Liver (tissue), 9 donors: ENCODE results near the gene NUB1. TPM values are rescaled to one million over a fixed set of nuclear protein-coding genes. Genes with fewer than 3 reads are reported as not detected.
A peak's percentile ranks its signal among the peaks of the same experiment; 100 is the strongest.

Experiments used
- DNase-seq: peaks from one replicate; pipeline ENCODE4 v3.0.0-alpha.2; 2017; ENCODE audit warnings: low spot score
- H3K27ac ChIP-seq, 2 donors: one replicate each; pipeline ENCODE4 v1.7.0; 2013; ENCODE audit warnings: inconsistent platforms in 2 of 2, low read length in 2 of 2, control low read depth in 1 of 2, low read depth in 1 of 2, mild to moderate bottlenecking in 1 of 2
- H3K27me3 ChIP-seq, 4 donors: one replicate each; pipeline versions ENCODE4 v1.6.1 to v1.7.0; 2013; ENCODE audit warnings: low read length in 3 of 4, inconsistent platforms in 1 of 4, mild to moderate bottlenecking in 1 of 4, moderate library complexity in 1 of 4; ENCODE audit not compliant: control insufficient read depth in 4 of 4, insufficient read depth in 4 of 4
- H3K36me3 ChIP-seq, 4 donors: one replicate each; pipeline versions ENCODE4 v1.6.1 to v1.7.0; 2013; ENCODE audit warnings: low read length in 3 of 4, mild to moderate bottlenecking in 3 of 4, low read depth in 1 of 4, moderate library complexity in 1 of 4; ENCODE audit not compliant: control insufficient read depth in 4 of 4, insufficient read depth in 3 of 4
- H3K4me1 ChIP-seq, 4 donors: one replicate each; pipeline versions ENCODE4 v1.6.1 to v1.7.0; 2013; ENCODE audit warnings: low read length in 3 of 4, mild to moderate bottlenecking in 3 of 4, moderate library complexity in 1 of 4; ENCODE audit not compliant: control insufficient read depth in 4 of 4, insufficient read depth in 4 of 4
- H3K4me3 ChIP-seq, 3 donors: one replicate each; pipeline versions ENCODE4 v1.6.1 to v1.7.0; 2013; ENCODE audit warnings: low read length in 3 of 3, control low read depth in 1 of 3, low read depth in 1 of 3, mild to moderate bottlenecking in 1 of 3
- H3K9ac ChIP-seq, 2 donors: one replicate each; pipeline ENCODE4 v1.7.0; 2013; ENCODE audit warnings: low read length in 2 of 2, mild to moderate bottlenecking in 2 of 2, moderate library complexity in 2 of 2, control low read depth in 1 of 2, low read depth in 1 of 2
- H3K9me3 ChIP-seq, 4 donors: one replicate each; pipeline versions ENCODE4 v1.6.1 to v1.7.0; 2013; ENCODE audit warnings: low read length in 3 of 4; ENCODE audit not compliant: control insufficient read depth in 4 of 4
- ATF3 ChIP-seq: IDR thresholded peaks from 2 replicates; pipeline ENCODE4 v1.6.1; 2016; ENCODE audit warnings: antibody characterized with exemption
- CTCF ChIP-seq: fragments of 150-350 bp; IDR thresholded peaks from 2 replicates; pipeline ENCODE4 v1.5.1; 2017; ENCODE audit warnings: improper control_type of control experiment, low read depth, low read length; ENCODE audit not compliant: missing input control
- EGR1 ChIP-seq, 2 donors: IDR thresholded peaks; 2 replicates each; pipeline ENCODE4 v1.6.1; 2016 to 2018; ENCODE audit warnings: antibody characterized with exemption in 2 of 2, low read depth in 2 of 2
- FOXA2 ChIP-seq: IDR thresholded peaks from 2 replicates; pipeline ENCODE4 v1.6.1; 2016; ENCODE audit warnings: antibody characterized with exemption
- GABPA ChIP-seq, 2 donors: IDR thresholded peaks in 1 of 2; conservative IDR thresholded peaks in 1 of 2; 2 replicates each; pipeline ENCODE4 v1.6.1; 2016; ENCODE audit warnings: antibody characterized with exemption in 2 of 2, mild to moderate bottlenecking in 1 of 2, moderate library complexity in 1 of 2
- HNF4G ChIP-seq: IDR thresholded peaks from 2 replicates; pipeline ENCODE4 v1.6.1; 2016; ENCODE audit warnings: antibody characterized with exemption
- JUND ChIP-seq, 2 donors: IDR thresholded peaks; 2 replicates each; pipeline ENCODE4 v1.6.1; 2016; ENCODE audit warnings: antibody characterized with exemption in 2 of 2
- MAX ChIP-seq: IDR thresholded peaks from 2 replicates; pipeline ENCODE4 v1.6.1; 2016; ENCODE audit warnings: antibody characterized with exemption
- NR2F2 ChIP-seq: IDR thresholded peaks from 2 replicates; pipeline ENCODE4 v1.6.1; 2016; ENCODE audit warnings: antibody characterized with exemption
- RAD21 ChIP-seq, 2 donors: IDR thresholded peaks; 2 replicates each; pipeline ENCODE4 v1.6.1; 2016; ENCODE audit warnings: antibody characterized with exemption in 2 of 2, mild to moderate bottlenecking in 2 of 2
- RXRA ChIP-seq, 2 donors: IDR thresholded peaks; 2 replicates each; pipeline ENCODE4 v1.6.1; 2017 to 2018; ENCODE audit warnings: antibody characterized with exemption in 2 of 2, mild to moderate bottlenecking in 1 of 2
- SP1 ChIP-seq: IDR thresholded peaks from 2 replicates; pipeline ENCODE4 v1.6.1; 2018; ENCODE audit warnings: antibody characterized with exemption, mild to moderate bottlenecking
- TAF1 ChIP-seq: conservative IDR thresholded peaks from 2 replicates; pipeline ENCODE4 v1.6.1; 2016; ENCODE audit warnings: antibody characterized with exemption, mild to moderate bottlenecking
- YY1 ChIP-seq: IDR thresholded peaks from 2 replicates; pipeline ENCODE4 v1.6.1; 2016; ENCODE audit warnings: antibody characterized with exemption, mild to moderate bottlenecking
- WGBS: extraction: QIAGEN DNeasy Blood & Tissue Kit; methylation state at CpG from one replicate; pipeline ENCODE4 v1.1.7; 2013; 5-methylcytosine and 5-hydroxymethylcytosine counted together
- polyA plus RNA-seq, 2 donors: library from polyadenylated mRNA; stranded (reverse) in 1 of 2; unstranded in 1 of 2; fragments of 200-250 nt in 1 of 2; fragments of >200 nt in 1 of 2; fragmentation: Nextera tagmentation in 1 of 2; extraction: Ambion mirVana in 1 of 2; gene quantifications; one replicate each; pipeline versions ENCODE4 v1.2.1 to v1.2.3, GENCODE V29; 2013 to 2015
- total RNA-seq, 2 donors: library from RNA; depleted of rRNA; stranded (reverse); fragments of >200 nt; gene quantifications; one replicate each; pipeline ENCODE4 v1.2.3, GENCODE V29; 2014
- TF ChIP-seq, protein P1 (sequence below): IDR thresholded peaks from 2 replicates; pipeline ENCODE4 v1.6.1; 2016; ENCODE audit warnings: antibody characterized with exemption
- TF ChIP-seq, protein P2 (sequence below): IDR thresholded peaks from 2 replicates; pipeline ENCODE4 v1.6.1; 2016; ENCODE audit warnings: antibody characterized with exemption, mild to moderate bottlenecking
- donor health status: healthy.
- donor health status: healthy.
- donor health status: healthy.
- donor health status: healthy.
- donor health status: healthy.

NUB1 gene
- total and polyA plus RNA-seq, 4 donors = 14.0 to 27.9 (median 18.8) TPM

DNA sequence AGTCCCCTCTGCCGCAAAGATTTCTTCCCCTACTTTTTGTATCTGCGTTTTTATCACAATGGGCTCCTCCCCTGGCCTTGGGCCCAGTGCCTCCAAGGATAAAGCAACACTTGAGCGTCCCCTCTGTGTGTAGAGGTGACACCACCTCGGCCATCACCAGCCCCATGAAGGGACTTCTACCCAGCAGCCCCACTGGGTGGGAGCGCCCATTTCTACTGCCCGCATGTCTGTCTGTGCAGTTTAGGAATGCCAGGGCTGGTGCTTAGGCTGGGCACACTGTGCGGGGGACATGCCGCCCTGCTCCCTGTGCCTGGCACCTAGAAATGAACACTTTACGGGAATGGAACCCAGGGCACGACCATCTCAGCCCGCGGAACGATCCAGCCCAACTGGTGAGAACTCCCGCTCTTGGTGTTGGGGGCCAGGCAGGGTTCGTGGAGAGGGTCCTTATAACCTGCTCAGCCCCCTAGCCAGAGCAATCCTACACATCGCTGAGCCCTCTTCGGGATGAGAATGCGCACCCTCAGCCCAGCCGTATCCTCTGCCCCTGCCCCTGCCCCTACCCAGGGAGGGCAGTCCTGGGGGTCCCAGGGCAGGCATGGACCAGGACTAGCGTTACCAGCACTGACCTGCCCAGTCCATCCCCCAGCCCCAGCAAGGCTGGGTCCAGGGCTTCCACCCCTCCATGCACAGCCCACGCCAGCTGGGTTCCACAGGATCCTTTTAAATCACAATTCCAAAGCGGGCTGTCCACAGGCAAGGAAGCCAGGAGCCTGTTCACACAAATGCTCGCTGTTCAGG is 85.5 kb downstream of the NUB1 start:
- no peak overlapping the region for H3K9ac ChIP-seq

More for the DNA sequence above, 85.5 kb downstream of the NUB1 start:
- Histone ChIP-seq H3K4me1 (no peaks in the 10 kb centered on the region), H3K36me3 (no peaks in the 10 kb centered on the region), H3K9me3 (no peaks in the 10 kb centered on the region), H3K27ac (peak overlapping the region in 1 of 2 donors; percentile 5), H3K27me3 (peaks cover 0 to 2% (median 0%) of the 10 kb centered on the region in 4 donors), H3K4me3 (no peak overlapping the region)
- WGBS = 82% methylated on average over 23 of the region's 23 CpGs
- TF ChIP-seq MAX = no peak
- TF ChIP-seq HNF4G = no peak
- TF ChIP-seq NR2F2 = no peak
- no peak for TF ChIP-seq TAF1
- no peak for TF ChIP-seq EGR1 (IDR thresholded peaks at IDR 0.05; ENCODE audit: low read depth in 2 of 2)
- TF ChIP-seq FOXA2 = no peak
- TF ChIP-seq GABPA (IDR thresholded peaks at IDR 0.05 in 1 of 2, conservative IDR thresholded peaks at IDR 0.05 in 1 of 2) = no peak
- TF ChIP-seq CTCF = no peak
- TF ChIP-seq JUND (IDR thresholded peaks at IDR 0.05) = no peak
- TF ChIP-seq RAD21 (IDR thresholded peaks at IDR 0.05) = no peak
- no peak for TF ChIP-seq RXRA (IDR thresholded peaks at IDR 0.05)
- TF ChIP-seq, protein P1, sequence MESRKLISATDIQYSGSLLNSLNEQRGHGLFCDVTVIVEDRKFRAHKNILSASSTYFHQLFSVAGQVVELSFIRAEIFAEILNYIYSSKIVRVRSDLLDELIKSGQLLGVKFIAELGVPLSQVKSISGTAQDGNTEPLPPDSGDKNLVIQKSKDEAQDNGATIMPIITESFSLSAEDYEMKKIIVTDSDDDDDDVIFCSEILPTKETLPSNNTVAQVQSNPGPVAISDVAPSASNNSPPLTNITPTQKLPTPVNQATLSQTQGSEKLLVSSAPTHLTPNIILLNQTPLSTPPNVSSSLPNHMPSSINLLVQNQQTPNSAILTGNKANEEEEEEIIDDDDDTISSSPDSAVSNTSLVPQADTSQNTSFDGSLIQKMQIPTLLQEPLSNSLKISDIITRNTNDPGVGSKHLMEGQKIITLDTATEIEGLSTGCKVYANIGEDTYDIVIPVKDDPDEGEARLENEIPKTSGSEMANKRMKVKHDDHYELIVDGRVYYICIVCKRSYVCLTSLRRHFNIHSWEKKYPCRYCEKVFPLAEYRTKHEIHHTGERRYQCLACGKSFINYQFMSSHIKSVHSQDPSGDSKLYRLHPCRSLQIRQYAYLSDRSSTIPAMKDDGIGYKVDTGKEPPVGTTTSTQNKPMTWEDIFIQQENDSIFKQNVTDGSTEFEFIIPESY = no peak
- no peak for TF ChIP-seq SP1
- no peak for TF ChIP-seq YY1
- TF ChIP-seq ATF3 = no peak
- TF ChIP-seq, protein P2, sequence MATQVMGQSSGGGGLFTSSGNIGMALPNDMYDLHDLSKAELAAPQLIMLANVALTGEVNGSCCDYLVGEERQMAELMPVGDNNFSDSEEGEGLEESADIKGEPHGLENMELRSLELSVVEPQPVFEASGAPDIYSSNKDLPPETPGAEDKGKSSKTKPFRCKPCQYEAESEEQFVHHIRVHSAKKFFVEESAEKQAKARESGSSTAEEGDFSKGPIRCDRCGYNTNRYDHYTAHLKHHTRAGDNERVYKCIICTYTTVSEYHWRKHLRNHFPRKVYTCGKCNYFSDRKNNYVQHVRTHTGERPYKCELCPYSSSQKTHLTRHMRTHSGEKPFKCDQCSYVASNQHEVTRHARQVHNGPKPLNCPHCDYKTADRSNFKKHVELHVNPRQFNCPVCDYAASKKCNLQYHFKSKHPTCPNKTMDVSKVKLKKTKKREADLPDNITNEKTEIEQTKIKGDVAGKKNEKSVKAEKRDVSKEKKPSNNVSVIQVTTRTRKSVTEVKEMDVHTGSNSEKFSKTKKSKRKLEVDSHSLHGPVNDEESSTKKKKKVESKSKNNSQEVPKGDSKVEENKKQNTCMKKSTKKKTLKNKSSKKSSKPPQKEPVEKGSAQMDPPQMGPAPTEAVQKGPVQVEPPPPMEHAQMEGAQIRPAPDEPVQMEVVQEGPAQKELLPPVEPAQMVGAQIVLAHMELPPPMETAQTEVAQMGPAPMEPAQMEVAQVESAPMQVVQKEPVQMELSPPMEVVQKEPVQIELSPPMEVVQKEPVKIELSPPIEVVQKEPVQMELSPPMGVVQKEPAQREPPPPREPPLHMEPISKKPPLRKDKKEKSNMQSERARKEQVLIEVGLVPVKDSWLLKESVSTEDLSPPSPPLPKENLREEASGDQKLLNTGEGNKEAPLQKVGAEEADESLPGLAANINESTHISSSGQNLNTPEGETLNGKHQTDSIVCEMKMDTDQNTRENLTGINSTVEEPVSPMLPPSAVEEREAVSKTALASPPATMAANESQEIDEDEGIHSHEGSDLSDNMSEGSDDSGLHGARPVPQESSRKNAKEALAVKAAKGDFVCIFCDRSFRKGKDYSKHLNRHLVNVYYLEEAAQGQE = no peak
- no peak for DNase-seq
